Colonic mucosa (tissue), 4 donors: ENCODE measurements around the gene CDC42BPB. TPM values are rescaled to one million over a fixed set of nuclear protein-coding genes. Genes with fewer than 3 reads are reported as not detected.

Source experiments
- DNase-seq: peaks from one replicate; pipeline ENCODE4 v3.0.0-alpha.2; 2020
- H3K27ac ChIP-seq: fragments of 200-600 bp; one replicate; pipeline ENCODE4 v1.8.0; 2021
- H3K27me3 ChIP-seq: fragments of 200-600 bp; one replicate; pipeline ENCODE4 v1.8.0; 2021
- H3K36me3 ChIP-seq: fragments of 200-600 bp; one replicate; pipeline ENCODE4 v1.8.0; 2021
- H3K4me1 ChIP-seq: fragments of 200-600 bp; one replicate; pipeline ENCODE4 v1.8.0; 2021; ENCODE audit warnings: mild to moderate bottlenecking
- H3K4me3 ChIP-seq: fragments of 200-600 bp; one replicate; pipeline ENCODE4 v1.8.0; 2021
- H3K9ac ChIP-seq, 2 donors: one replicate each; pipeline ENCODE4 v1.7.0; 2013; ENCODE audit warnings: control low read depth in 2 of 2, low read depth in 2 of 2, low read length in 2 of 2
- H3K9me3 ChIP-seq: fragments of 200-600 bp; one replicate; pipeline ENCODE4 v1.8.0; 2021
- intact Hi-C: fragments of 100-400 bp; cut with DNase I; formaldehyde crosslinking; loops from one replicate; pipeline ENCODE4 v1.14.1; 2022
- total RNA-seq, 2 donors: library from RNA; stranded (reverse); fragmentation: NEBNext Ultra II Directional in 1 of 2; extraction: Animal tissue kit (Norgen Biotek cat#: 25700) in 1 of 2; gene quantifications; one replicate each; pipeline ENCODE4 v1.2.1, GENCODE V29; 2021
- TF ChIP-seq, protein P1 (sequence below): fragments of 200-600 bp; IDR thresholded peaks from one replicate; pipeline ENCODE4 v1.8.0; 2022; ENCODE audit warnings: antibody characterized with exemption, mild to moderate bottlenecking
- donor health status: healthy.
- donor health status: DM: no; HTN: no; CAD: no.
- donor health status: DM: no; HTN: no; CAD: no.

Gene CDC42BPB
- total RNA-seq, 2 donors from 2014 or later: 67.9 to 83.8 TPM

DNA sequence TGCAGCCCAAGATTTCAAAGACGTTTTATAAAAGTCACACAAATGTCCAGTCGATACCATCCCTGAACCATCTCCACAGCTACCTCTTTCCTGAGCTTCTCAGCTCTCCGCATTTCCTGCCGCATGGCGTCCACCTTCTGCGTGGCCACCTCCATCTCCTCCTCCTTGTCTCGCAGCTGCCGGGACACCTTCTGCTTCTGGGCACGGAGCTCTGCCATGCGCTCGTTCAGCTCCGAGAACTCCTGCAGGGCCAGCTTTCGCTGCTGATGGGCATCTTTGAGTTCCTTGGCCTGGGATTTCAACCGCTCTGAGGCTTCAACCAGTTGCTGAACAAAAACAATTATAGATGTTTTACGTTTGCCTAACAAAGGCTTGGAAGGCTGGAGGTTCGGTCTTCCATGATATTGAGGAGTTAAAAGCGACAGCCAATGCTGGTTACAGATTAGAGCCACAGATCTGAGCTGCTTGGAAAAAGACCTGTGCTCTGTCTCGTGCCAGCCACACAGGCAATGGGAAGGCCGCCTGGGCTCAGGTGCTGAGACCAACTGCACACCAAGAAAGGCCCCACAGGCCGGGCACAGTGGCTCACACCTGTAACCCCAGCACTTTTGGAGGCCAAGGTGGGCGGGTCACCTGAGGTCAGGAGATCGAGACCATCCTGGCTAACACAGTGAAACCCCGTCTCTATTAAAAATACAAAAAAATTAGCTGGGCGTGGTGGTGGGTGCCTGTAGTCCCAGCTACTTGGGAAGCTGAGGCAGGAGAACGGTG, 85.3 kb downstream of the CDC42BPB start:
- TF ChIP-seq, protein P1, sequence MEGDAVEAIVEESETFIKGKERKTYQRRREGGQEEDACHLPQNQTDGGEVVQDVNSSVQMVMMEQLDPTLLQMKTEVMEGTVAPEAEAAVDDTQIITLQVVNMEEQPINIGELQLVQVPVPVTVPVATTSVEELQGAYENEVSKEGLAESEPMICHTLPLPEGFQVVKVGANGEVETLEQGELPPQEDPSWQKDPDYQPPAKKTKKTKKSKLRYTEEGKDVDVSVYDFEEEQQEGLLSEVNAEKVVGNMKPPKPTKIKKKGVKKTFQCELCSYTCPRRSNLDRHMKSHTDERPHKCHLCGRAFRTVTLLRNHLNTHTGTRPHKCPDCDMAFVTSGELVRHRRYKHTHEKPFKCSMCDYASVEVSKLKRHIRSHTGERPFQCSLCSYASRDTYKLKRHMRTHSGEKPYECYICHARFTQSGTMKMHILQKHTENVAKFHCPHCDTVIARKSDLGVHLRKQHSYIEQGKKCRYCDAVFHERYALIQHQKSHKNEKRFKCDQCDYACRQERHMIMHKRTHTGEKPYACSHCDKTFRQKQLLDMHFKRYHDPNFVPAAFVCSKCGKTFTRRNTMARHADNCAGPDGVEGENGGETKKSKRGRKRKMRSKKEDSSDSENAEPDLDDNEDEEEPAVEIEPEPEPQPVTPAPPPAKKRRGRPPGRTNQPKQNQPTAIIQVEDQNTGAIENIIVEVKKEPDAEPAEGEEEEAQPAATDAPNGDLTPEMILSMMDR: no peak
- intact Hi-C loops: no loop called here
- Histone ChIP-seq H3K27me3 (no peaks in the 10 kb centered on the region), H3K4me3 (no peak overlapping the region), H3K27ac (no peak overlapping the region), H3K9ac (no peak overlapping the region), H3K4me1 (no peaks in the 10 kb centered on the region), H3K9me3 (no peaks in the 10 kb centered on the region), H3K36me3 (peaks cover 12% of the 10 kb centered on the region)
- no peak for DNase-seq

GRCh38 chr14:102971314-102971713, 86.0 kb downstream of the CDC42BPB start:
- H3K9me3 ChIP-seq: no peaks in the 10 kb centered on the region

DNA sequence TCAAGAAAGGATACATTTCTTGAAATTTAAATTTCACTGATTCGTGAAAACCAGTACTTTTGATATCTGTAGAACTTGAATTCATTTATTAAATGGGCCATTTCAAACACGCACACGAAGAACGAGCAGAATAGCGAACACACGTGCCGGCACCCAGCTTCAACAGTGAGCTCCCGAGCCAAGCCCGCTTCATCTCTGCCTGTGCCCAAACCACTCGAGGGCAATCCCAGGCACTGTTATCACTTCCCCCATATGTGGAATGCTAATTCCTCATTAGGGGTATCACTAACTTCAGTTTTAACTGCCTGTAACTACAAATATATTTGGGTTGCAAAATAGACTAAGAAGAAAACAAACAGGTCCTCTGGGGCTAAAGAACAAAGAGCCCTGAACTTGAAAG, 86.9 kb downstream of the CDC42BPB start:
- Histone ChIP-seq H3K9ac (no peak overlapping the region), H3K4me3 (no peak overlapping the region), H3K27ac (no peak overlapping the region), H3K4me1 (no peaks in the 10 kb centered on the region), H3K36me3 (peaks cover 12% of the 10 kb centered on the region), H3K27me3 (no peaks in the 10 kb centered on the region), H3K9me3 (no peaks in the 10 kb centered on the region)
- TF ChIP-seq, protein P1: no peak
- no peak for DNase-seq
- intact Hi-C loops: no loop called here

More at GRCh38 chr14:102971314-102971713, 86.0 kb downstream of the CDC42BPB start:
- Histone ChIP-seq H3K27me3 (no peaks in the 10 kb centered on the region), H3K9ac (no peak overlapping the region), H3K36me3 (peaks cover 12% of the 10 kb centered on the region), H3K4me1 (no peaks in the 10 kb centered on the region), H3K27ac (no peak overlapping the region), H3K4me3 (no peak overlapping the region)
- DNase-seq: no peak
- TF ChIP-seq, protein P1: no peak
- intact Hi-C loops: no loop called here

- Histone ChIP-seq H3K27me3 (no peaks in the 10 kb centered on the region), H3K9ac (no peak overlapping the region), H3K4me1 (no peaks in the 10 kb centered on the region), H3K36me3 (peaks cover 12% of the 10 kb centered on the region), H3K9me3 (no peaks in the 10 kb centered on the region), H3K4me3 (no peak overlapping the region), H3K27ac (no peak overlapping the region)
- intact Hi-C loops: no loop called here
- TF ChIP-seq, protein P1: no peak
- no peak for DNase-seq
Measured at GRCh38 chr14:102969901-102970300, 87.4 kb downstream of the CDC42BPB start.

DNA sequence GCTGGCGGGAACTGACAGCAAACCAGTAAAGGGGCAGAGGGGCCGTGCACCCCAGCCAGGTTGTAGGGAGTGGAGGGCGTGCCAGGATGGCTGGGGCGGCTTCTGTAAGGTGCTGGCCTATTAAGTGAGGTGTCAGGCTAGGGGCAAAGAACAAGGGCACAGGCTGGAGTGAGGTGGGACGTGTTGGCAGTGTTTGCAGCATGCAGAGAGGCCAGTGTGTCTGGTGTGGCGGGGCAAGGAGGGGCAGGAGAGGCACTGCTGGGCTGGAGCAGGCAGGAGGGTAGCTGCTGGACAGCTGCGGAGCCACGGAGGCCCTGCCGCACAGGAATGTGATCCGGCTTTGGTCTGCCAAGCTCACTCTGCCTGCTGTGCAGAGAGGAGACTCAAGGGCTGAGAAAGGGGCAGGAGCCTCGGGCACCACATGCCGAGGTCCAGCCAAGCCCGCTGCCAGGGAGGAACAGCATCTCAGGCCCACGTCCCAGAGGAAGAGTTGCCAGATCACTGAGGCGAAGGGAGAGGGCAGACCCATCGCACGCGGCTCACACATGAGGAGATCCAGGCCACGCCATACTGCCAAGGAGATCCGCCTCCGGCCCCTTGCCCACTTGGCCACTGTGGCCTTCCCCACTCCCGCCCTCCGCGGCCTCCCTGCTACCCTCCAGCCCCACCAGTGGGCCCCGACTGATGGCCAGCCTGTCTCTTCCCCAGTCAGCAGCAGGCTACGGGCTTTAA, 88.1 kb downstream of the CDC42BPB start:
- no peak overlapping the region for H3K4me3 ChIP-seq
- no peak overlapping the region for H3K9ac ChIP-seq
- H3K4me1 ChIP-seq: no peaks in the 10 kb centered on the region
- TF ChIP-seq, protein P1: no peak
- no peaks in the 10 kb centered on the region for H3K27me3 ChIP-seq
- no peaks in the 10 kb centered on the region for H3K9me3 ChIP-seq
- peaks cover 14% of the 10 kb centered on the region for H3K36me3 ChIP-seq
- intact Hi-C loops: no loop called here
- no peak overlapping the region for H3K27ac ChIP-seq
- no peak for DNase-seq
